ENCODE measurements around the gene ARID3B. TPM values are rescaled to one million over a fixed set of nuclear protein-coding genes. Genes with fewer than 3 reads are reported as not detected.

The ARID3B gene
- total RNA-seq, 1 experiment from 2014 or later, result 12.7 TPM

- Histone ChIP-seq H3K27me3 (ENCODE audit: control insufficient read depth, insufficient read depth, low read length) (no peaks in the 10 kb centered on the region), H3K27ac (ENCODE audit: low read length) (no peak overlapping the region), H3K4me3 (ENCODE audit: low read depth in 2 of 2, low read length in 2 of 2) (no peak overlapping the region), H3K4me1 (ENCODE audit: control insufficient read depth, insufficient read depth, low read length) (no peaks in the 10 kb centered on the region; the same call in 1 of the 2 replicates), H3K9me3 (ENCODE audit: control insufficient read depth, insufficient read depth, low read depth, low read length) (no peaks in the 10 kb centered on the region), H3K36me3 (ENCODE audit: control insufficient read depth, insufficient read depth, low read length) (no peaks in the 10 kb centered on the region)
- CTCF ChIA-PET, result interaction anchor here (0.5 kb wide), 1 partner anchor 10 kb away, joined by 5 read pairs; no protein-coding TSS in a partner anchor
- no TSS peak for BruUV-seq (replicated peaks)
- DNase-seq (ENCODE audit: low read depth, low spot score) (no peak), ATAC-seq (no peak)
- TF ChIP-seq CTCF (IDR thresholded peaks at IDR 0.05), result no peak
- TF ChIP-seq TCF7L2 (IDR thresholded peaks at IDR 0.05; ENCODE audit: low read depth, low read length), result no peak
- TF ChIP-seq SIN3A (IDR thresholded peaks at IDR 0.05; ENCODE audit: borderline replicate concordance, insufficient read depth, low read depth, low read length), result no peak
- no peak for TF ChIP-seq REST (IDR thresholded peaks at IDR 0.05; ENCODE audit: insufficient read depth in 1 of 2, low read depth in 2 of 2, low read length in 1 of 2)
- no peak for TF ChIP-seq POLR2AphosphoS5 (IDR thresholded peaks at IDR 0.05; ENCODE audit: low read depth, low read length)
- POLR2A ChIA-PET, result no interaction called here
- intact Hi-C loops (cut with micrococcal nuclease; ENCODE audit: unreplicated experiment) (no loop called here), in situ Hi-C loops (cut with HindIII; ENCODE audit: low pct_unique_long_range_greater_than_20kb, low sequenced_read_pairs) (loop anchor here (25.0 kb wide), 1 partner anchor 120 kb away; no protein-coding TSS in a partner anchor)
These were observed 101.3 kb downstream of the ARID3B start for GRCh38 chr15:74642348-74642733.

- no TSS peak for BruUV-seq (replicated peaks)
- Histone ChIP-seq H3K4me3 (ENCODE audit: low read depth in 2 of 2, low read length in 2 of 2) (no peak overlapping the region), H3K4me1 (ENCODE audit: control insufficient read depth, insufficient read depth, low read length) (no peaks in the 10 kb centered on the region; the same call in 1 of the 2 replicates), H3K9me3 (ENCODE audit: control insufficient read depth, insufficient read depth, low read depth, low read length) (no peaks in the 10 kb centered on the region), H3K36me3 (ENCODE audit: control insufficient read depth, insufficient read depth, low read length) (no peaks in the 10 kb centered on the region), H3K27ac (ENCODE audit: low read length) (no peak overlapping the region), H3K27me3 (ENCODE audit: control insufficient read depth, insufficient read depth, low read length) (no peaks in the 10 kb centered on the region)
- intact Hi-C loops (cut with micrococcal nuclease; ENCODE audit: unreplicated experiment) (no loop called here), in situ Hi-C loops (cut with HindIII; ENCODE audit: low pct_unique_long_range_greater_than_20kb, low sequenced_read_pairs) (loop anchor here (25.0 kb wide), 1 partner anchor 119 kb away; no protein-coding TSS in a partner anchor)
- ChIA-PET POLR2A (no interaction called here), CTCF (interaction anchor here (1.1 kb wide), 1 partner anchor 126 kb away, joined by 3 read pairs; no protein-coding TSS in a partner anchor)
- no peak for TF ChIP-seq TCF7L2 (IDR thresholded peaks at IDR 0.05; ENCODE audit: low read depth, low read length)
- no peak for TF ChIP-seq SIN3A (IDR thresholded peaks at IDR 0.05; ENCODE audit: borderline replicate concordance, insufficient read depth, low read depth, low read length)
- no peak for DNase-seq (ENCODE audit: low read depth, low spot score)
- no peak for ATAC-seq
These were observed 102.0 kb downstream of the ARID3B start for GRCh38 chr15:74642734-74643664.

Measured in Panc1 (cell line).